PC-9 (cell line): ENCODE results near the gene RPE. TPM values are rescaled to one million over a fixed set of nuclear protein-coding genes. Genes with fewer than 3 reads are reported as not detected.

Experiments
- BruUV-seq: library from RNA; stranded (reverse); fragments of 400-500 nt; replicated peaks from 2 replicates; lab custom pipeline; 2021; lab: Mats Ljungman, UMichigan
- CTCF ChIA-PET: fragments of 300-600 bp; sonication (Branson Sonifier 250); formaldehyde crosslinking; loops from one replicate; lab custom pipeline; 2022; ENCODE audit warnings: antibody characterized with exemption; lab: Charles Lee
- POLR2A ChIA-PET: fragments of 300-600 bp; sonication (Branson Sonifier 250); formaldehyde crosslinking; loops from one replicate; lab custom pipeline; 2022; ENCODE audit warnings: antibody characterized with exemption; ENCODE audit not compliant: unreplicated experiment; lab: Charles Lee
- DNase-seq, 2 experiments: peaks; one replicate each; pipeline versions ENCODE4 v3.0.0 to v3.0.0-alpha.2; 2015 to 2022; ENCODE audit warnings: mixed read lengths in 1 of 2
- H2AFZ ChIP-seq: fragments of 200-600 bp; sonication (generic); 2 replicates; pipeline ENCODE4 v1.8.1; 2017; ENCODE audit warnings: antibody characterized with exemption
- H3F3A ChIP-seq: fragments of 200-600 bp; sonication (generic); 2 replicates; pipeline ENCODE4 v1.8.1; 2017; ENCODE audit warnings: antibody characterized with exemption, mild to moderate bottlenecking, low read depth; ENCODE audit not compliant: insufficient read depth
- H3K27ac ChIP-seq: fragments of 200-600 bp; sonication (generic); 2 replicates; pipeline ENCODE4 v1.6.1; 2016; ENCODE audit warnings: mixed run types
- H3K27me3 ChIP-seq: fragments of 200-600 bp; sonication (generic); 2 replicates; pipeline ENCODE4 v1.6.1; 2016; ENCODE audit warnings: low read depth, mixed run types; ENCODE audit not compliant: insufficient read depth
- H3K36me3 ChIP-seq: fragments of 200-600 bp; sonication (generic); 2 replicates; pipeline ENCODE4 v1.6.1; 2016; ENCODE audit warnings: low read depth, mixed run types
- H3K4me1 ChIP-seq: fragments of 200-600 bp; sonication (generic); replicated peaks from 2 replicates; pipeline ENCODE4 v1.6.1; 2016; ENCODE audit warnings: mixed run types; ENCODE audit not compliant: insufficient read depth
- H3K4me2 ChIP-seq: fragments of 200-600 bp; sonication (generic); 2 replicates; pipeline ENCODE4 v1.6.1; 2017; ENCODE audit warnings: mixed run types
- H3K4me3 ChIP-seq: fragments of 200-600 bp; sonication (generic); 2 replicates; pipeline ENCODE4 v1.6.1; 2016; ENCODE audit warnings: mixed run types
- H3K79me2 ChIP-seq: fragments of 200-600 bp; sonication (generic); 2 replicates; pipeline ENCODE4 v1.6.1; 2017; ENCODE audit warnings: low read depth, mixed run types
- H3K9me2 ChIP-seq: fragments of 200-600 bp; sonication (generic); 2 replicates; pipeline ENCODE4 v1.8.1; 2017; ENCODE audit warnings: mild to moderate bottlenecking; ENCODE audit not compliant: insufficient read depth
- H3K9me3 ChIP-seq: fragments of 200-600 bp; sonication (generic); 2 replicates; pipeline ENCODE4 v1.8.1; 2016; ENCODE audit warnings: low read depth; ENCODE audit not compliant: insufficient read depth
- H4K20me1 ChIP-seq: fragments of 200-600 bp; sonication (generic); 2 replicates; pipeline ENCODE4 v1.8.1; 2017; ENCODE audit not compliant: insufficient read depth
- EZH2 ChIP-seq: fragments of 200-600 bp; sonication (generic); IDR thresholded peaks from 2 replicates; pipeline ENCODE4 v1.8.0; 2017; ENCODE audit warnings: antibody characterized with exemption, low read depth
- intact Hi-C: fragments of 100-400 bp; cut with micrococcal nuclease; formaldehyde crosslinking; loops from one replicate; pipeline ENCODE4 v1.10.0; 2022; ENCODE audit not compliant: unreplicated experiment
- total RNA-seq: library from RNA; stranded (reverse); gene quantifications from 2 replicates; pipeline ENCODE4 v1.2.3, GENCODE V29; 2021
- TF ChIP-seq, protein P1 (sequence below): fragments of 200-600 bp; sonication (generic); conservative IDR thresholded peaks from 2 replicates; pipeline ENCODE4 v1.6.1; 2017; ENCODE audit warnings: mixed run types, antibody characterized with exemption, mild to moderate bottlenecking, moderate library complexity

Gene RPE
- total RNA-seq, 1 experiment from 2014 or later = 58.4 TPM

DNA sequence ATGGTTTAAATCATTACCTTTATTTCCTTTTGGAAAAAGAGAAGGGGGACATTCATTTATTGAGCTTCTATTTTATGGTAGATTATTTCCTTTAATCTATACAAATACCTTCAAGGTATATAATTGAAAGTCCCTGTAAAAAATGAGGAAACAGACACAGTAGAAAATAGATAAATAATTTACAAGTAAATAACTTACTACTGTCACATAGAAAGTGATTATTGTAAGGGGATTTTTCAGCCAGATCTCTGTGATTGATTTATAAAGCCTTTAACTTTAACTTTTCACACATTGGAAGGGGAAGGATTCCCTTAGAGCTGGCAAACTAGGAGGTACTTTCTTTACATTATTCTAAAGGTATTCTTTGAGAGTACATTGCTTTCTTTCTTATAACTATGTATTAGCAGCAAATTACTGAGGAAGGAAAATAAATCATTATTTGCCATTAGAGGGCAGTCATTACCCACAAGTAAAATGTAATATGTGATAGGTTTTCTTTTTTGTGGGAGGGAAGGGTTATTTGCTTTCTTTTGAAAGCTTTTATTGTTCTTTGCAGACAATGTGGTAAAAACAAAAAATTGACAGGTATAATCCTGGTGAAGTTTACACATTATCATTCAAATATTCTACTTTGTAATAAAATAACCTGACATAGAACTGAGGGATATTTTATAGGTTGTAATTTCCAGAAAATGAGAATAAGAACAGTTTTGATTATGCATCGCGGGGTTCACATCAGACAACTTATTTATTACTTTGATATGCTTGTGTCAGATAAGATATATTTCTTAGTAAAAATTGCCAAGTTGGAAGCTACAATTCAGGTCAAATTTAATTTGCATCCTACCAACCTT lies 24.8 kb upstream of the RPE start:
- H3K9me3 ChIP-seq = no peaks in the 10 kb centered on the region
- H3K4me1 ChIP-seq = no peaks in the 10 kb centered on the region
- H3K27ac ChIP-seq = no peak overlapping the region
- no peaks in the 10 kb centered on the region for H4K20me1 ChIP-seq
- no peaks in the 10 kb centered on the region for H3K9me2 ChIP-seq
- ChIA-PET CTCF (no interaction called here), POLR2A (no interaction called here)
- no peaks in the 10 kb centered on the region for H3K27me3 ChIP-seq
- no peaks in the 10 kb centered on the region for H3K79me2 ChIP-seq
- DNase-seq = no peak
- TF ChIP-seq, protein P1, sequence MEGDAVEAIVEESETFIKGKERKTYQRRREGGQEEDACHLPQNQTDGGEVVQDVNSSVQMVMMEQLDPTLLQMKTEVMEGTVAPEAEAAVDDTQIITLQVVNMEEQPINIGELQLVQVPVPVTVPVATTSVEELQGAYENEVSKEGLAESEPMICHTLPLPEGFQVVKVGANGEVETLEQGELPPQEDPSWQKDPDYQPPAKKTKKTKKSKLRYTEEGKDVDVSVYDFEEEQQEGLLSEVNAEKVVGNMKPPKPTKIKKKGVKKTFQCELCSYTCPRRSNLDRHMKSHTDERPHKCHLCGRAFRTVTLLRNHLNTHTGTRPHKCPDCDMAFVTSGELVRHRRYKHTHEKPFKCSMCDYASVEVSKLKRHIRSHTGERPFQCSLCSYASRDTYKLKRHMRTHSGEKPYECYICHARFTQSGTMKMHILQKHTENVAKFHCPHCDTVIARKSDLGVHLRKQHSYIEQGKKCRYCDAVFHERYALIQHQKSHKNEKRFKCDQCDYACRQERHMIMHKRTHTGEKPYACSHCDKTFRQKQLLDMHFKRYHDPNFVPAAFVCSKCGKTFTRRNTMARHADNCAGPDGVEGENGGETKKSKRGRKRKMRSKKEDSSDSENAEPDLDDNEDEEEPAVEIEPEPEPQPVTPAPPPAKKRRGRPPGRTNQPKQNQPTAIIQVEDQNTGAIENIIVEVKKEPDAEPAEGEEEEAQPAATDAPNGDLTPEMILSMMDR = peak; percentile 67
- no peak for TF ChIP-seq EZH2
- intact Hi-C loops = loop anchor here (1.0 kb wide), 2 partner anchors 218 to 222 kb away; no protein-coding TSS in a partner anchor
- BruUV-seq = no TSS peak
- H2AFZ ChIP-seq = no peak overlapping the region
- no peak overlapping the region for H3K4me2 ChIP-seq
- no peak overlapping the region for H3K4me3 ChIP-seq
- H3F3A ChIP-seq = no peaks in the 10 kb centered on the region
- no peaks in the 10 kb centered on the region for H3K36me3 ChIP-seq

DNA sequence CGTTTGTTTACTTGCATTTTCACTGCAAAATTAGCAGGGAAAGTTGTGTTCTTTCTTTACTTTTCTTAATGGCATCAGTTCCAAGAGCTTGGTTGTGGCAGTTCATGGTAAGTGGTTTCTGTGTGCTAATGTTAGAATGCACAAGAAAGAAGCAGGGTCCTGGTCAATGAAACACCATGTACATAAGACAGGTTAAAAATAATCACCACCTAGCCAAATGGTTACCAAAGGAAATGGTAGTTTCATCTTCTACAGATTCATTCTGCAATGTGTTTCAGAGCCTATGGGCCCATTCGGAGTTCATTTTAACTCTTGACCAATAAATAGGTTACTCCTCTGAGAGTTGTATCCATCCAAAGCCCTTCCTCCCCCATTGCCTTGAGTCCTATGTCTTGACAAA lies 18.1 kb upstream of the RPE start:
- intact Hi-C loops = no loop called here
- Histone ChIP-seq H3K9me2 (no peaks in the 10 kb centered on the region), H3K36me3 (no peaks in the 10 kb centered on the region), H3K79me2 (no peaks in the 10 kb centered on the region), H4K20me1 (no peaks in the 10 kb centered on the region), H3K27me3 (no peaks in the 10 kb centered on the region), H2AFZ (no peak overlapping the region), H3K27ac (no peak overlapping the region), H3K4me3 (no peak overlapping the region), H3K4me1 (no peaks in the 10 kb centered on the region), H3F3A (no peaks in the 10 kb centered on the region), H3K4me2 (no peak overlapping the region), H3K9me3 (no peaks in the 10 kb centered on the region)
- TF ChIP-seq EZH2 = no peak
- TF ChIP-seq, protein P1 = no peak
- DNase-seq = no peak
- ChIA-PET POLR2A (no interaction called here), CTCF (no interaction called here)
- no TSS peak for BruUV-seq

DNA sequence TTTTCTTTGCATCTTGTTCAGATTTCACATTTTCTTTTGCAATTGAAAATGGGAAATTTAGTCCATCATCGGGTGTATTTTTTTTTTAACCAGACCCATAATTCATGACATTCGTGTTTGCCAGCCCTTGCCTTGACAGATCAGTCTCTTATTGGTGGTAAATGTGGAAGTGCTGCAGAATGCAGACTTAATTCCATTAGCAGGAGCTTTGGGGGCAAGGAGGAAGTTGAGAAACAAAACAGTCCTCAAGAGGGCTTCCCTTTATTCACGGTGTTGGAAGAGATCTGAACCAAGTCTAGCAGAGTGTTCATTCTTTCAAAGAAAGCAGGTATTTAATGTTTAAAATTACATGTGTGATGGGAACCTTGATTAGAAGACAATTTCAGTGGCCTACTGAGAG lies 16.6 kb upstream of the RPE start:
- H3K4me2 ChIP-seq = no peak overlapping the region
- intact Hi-C loops = no loop called here
- H3K4me3 ChIP-seq = no peak overlapping the region
- TF ChIP-seq, protein P1 = no peak
- TF ChIP-seq EZH2 = no peak
- H3K9me2 ChIP-seq = no peaks in the 10 kb centered on the region
- no peaks in the 10 kb centered on the region for H3K79me2 ChIP-seq
- H3K27ac ChIP-seq = no peak overlapping the region
- no TSS peak for BruUV-seq
- ChIA-PET POLR2A (no interaction called here), CTCF (no interaction called here)
- H2AFZ ChIP-seq = no peak overlapping the region
- no peaks in the 10 kb centered on the region for H3K27me3 ChIP-seq
- H3F3A ChIP-seq = no peaks in the 10 kb centered on the region
- no peaks in the 10 kb centered on the region for H3K9me3 ChIP-seq
- DNase-seq = no peak
- H4K20me1 ChIP-seq = no peaks in the 10 kb centered on the region
- H3K36me3 ChIP-seq = no peaks in the 10 kb centered on the region
- no peaks in the 10 kb centered on the region for H3K4me1 ChIP-seq
